ENCODE results near the gene CAVIN4.

- TF ChIP-seq CTCF (IDR thresholded peaks at IDR 0.05) (no peak), EZH2 (IDR thresholded peaks at IDR 0.05; ENCODE audit: borderline replicate concordance, insufficient read depth, low read depth, low read length, poor library complexity, severe bottlenecking) (no peak)
Observed at GRCh38 chr9:100619665-100620064, 41.8 kb downstream of the CAVIN4 start.
